Astrocyte (in vitro differentiated cells and primary cell): ENCODE data around the gene ABCA4. TPM values are rescaled to one million over a fixed set of nuclear protein-coding genes. Genes with fewer than 3 reads are reported as not detected.

Source experiments
- DNase-seq: peaks from one replicate; pipeline ENCODE4 v3.0.0-alpha.2; 2010; ENCODE audit warnings: low read depth
- FAIRE-seq: peaks from 2 replicates; lab custom pipeline; 2011; peaks lifted over from hg19 to GRCh38; lab: Jason Lieb, UNC
- H2AFZ ChIP-seq: 2 replicates; pipeline ENCODE4 v1.6.0; 2012; ENCODE audit warnings: low read depth, low read length, inconsistent platforms
- H3K27ac ChIP-seq: 2 replicates; pipeline ENCODE4 v1.5.1; 2011; ENCODE audit warnings: low read depth, low read length, inconsistent platforms
- H3K27me3 ChIP-seq: 2 replicates; pipeline ENCODE4 v1.6.0; 2011; ENCODE audit warnings: low read length, inconsistent platforms; ENCODE audit not compliant: insufficient read depth
- H3K36me3 ChIP-seq: 2 replicates; pipeline ENCODE4 v1.5.1; 2011; ENCODE audit warnings: low read length, inconsistent platforms; ENCODE audit not compliant: insufficient read depth
- H3K4me1 ChIP-seq: 2 replicates; pipeline ENCODE4 v1.5.1; 2011; ENCODE audit warnings: low read length, inconsistent platforms; ENCODE audit not compliant: insufficient read depth
- H3K4me2 ChIP-seq: 2 replicates; pipeline ENCODE4 v1.6.0; 2012; ENCODE audit warnings: low read length, inconsistent platforms
- H3K4me3 ChIP-seq: 2 replicates; pipeline ENCODE4 v1.5.1; 2011; ENCODE audit warnings: low read depth, mild to moderate bottlenecking, low read length, inconsistent platforms; ENCODE audit not compliant: insufficient read depth
- H3K79me2 ChIP-seq: 2 replicates; pipeline ENCODE4 v1.6.0; 2012; ENCODE audit warnings: mild to moderate bottlenecking, low read length, inconsistent platforms; ENCODE audit not compliant: insufficient read depth
- H3K9ac ChIP-seq: 2 replicates; pipeline ENCODE4 v1.6.0; 2012; ENCODE audit warnings: mild to moderate bottlenecking, low read length, inconsistent platforms
- H3K9me3 ChIP-seq: 2 replicates; pipeline ENCODE4 v1.5.1; 2012; ENCODE audit warnings: low read depth, mild to moderate bottlenecking, low read length, inconsistent platforms; ENCODE audit not compliant: insufficient read depth
- H4K20me1 ChIP-seq: 2 replicates; pipeline ENCODE4 v1.6.0; 2012; ENCODE audit warnings: low read length, inconsistent platforms; ENCODE audit not compliant: insufficient read depth
- H3K27ac Mint-ChIP-seq: one replicate; pipeline ENCODE4 v1.8.0; 2021; ENCODE audit warnings: mild to moderate bottlenecking, mixed read lengths; ENCODE audit not compliant: unreplicated experiment
- H3K27me3 Mint-ChIP-seq: one replicate; pipeline ENCODE4 v1.8.0; 2021; ENCODE audit warnings: low read depth, mixed read lengths; ENCODE audit not compliant: unreplicated experiment
- H3K36me3 Mint-ChIP-seq: one replicate; pipeline ENCODE4 v1.8.0; 2021; ENCODE audit warnings: low read depth, mixed read lengths; ENCODE audit not compliant: unreplicated experiment
- H3K4me1 Mint-ChIP-seq: one replicate; pipeline ENCODE4 v1.8.0; 2021; ENCODE audit warnings: low read depth, mixed read lengths; ENCODE audit not compliant: unreplicated experiment
- H3K4me3 Mint-ChIP-seq: one replicate; pipeline ENCODE4 v1.8.0; 2021; ENCODE audit warnings: mild to moderate bottlenecking, moderate library complexity, mixed read lengths; ENCODE audit not compliant: unreplicated experiment
- H3K9me3 Mint-ChIP-seq: one replicate; pipeline ENCODE4 v1.8.0; 2021; ENCODE audit warnings: mild to moderate bottlenecking, mixed read lengths; ENCODE audit not compliant: unreplicated experiment
- EZH2 ChIP-seq: IDR thresholded peaks from 2 replicates; pipeline ENCODE4 v1.6.1; 2012; ENCODE audit warnings: mild to moderate bottlenecking, low read length, inconsistent platforms; ENCODE audit not compliant: insufficient read depth
- total RNA-seq: library from RNA; stranded (reverse); gene quantifications from 2 replicates; pipeline ENCODE4 v1.2.1, GENCODE V29; 2021
- TF ChIP-seq, protein P1 (sequence below): IDR thresholded peaks from 2 replicates; pipeline ENCODE4 v1.5.1; 2011; ENCODE audit warnings: low read depth, mild to moderate bottlenecking, inconsistent platforms, low read length, moderate library complexity; ENCODE audit not compliant: insufficient read depth

Gene ABCA4
- total RNA-seq, 1 donor from 2014 or later = 0.20 TPM

DNA sequence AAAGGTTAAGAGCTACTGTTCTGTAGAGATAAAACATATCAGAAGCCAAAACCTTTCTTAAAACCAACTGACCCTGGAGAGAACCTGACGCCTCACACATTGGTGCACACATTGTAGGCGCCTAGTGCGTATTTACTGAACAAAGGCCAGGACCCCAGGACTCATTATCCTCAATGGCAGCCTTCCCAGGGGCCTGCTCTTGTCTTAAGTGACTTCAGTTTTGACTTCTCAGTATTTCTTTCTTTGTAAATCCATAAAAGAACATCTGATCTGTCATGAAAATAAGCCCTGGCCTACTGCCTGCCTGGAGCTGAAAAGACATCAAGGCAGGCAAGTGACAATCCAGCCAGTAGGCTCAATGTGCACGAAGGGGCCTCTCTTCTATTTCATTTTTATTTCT lies 27.6 kb downstream of the ABCA4 start:
- peak overlapping the region; percentile 97 for H3K27ac ChIP-seq
- H3K4me1 Mint-ChIP-seq = peaks cover 51% of the 10 kb centered on the region
- no peak for FAIRE-seq

DNA sequence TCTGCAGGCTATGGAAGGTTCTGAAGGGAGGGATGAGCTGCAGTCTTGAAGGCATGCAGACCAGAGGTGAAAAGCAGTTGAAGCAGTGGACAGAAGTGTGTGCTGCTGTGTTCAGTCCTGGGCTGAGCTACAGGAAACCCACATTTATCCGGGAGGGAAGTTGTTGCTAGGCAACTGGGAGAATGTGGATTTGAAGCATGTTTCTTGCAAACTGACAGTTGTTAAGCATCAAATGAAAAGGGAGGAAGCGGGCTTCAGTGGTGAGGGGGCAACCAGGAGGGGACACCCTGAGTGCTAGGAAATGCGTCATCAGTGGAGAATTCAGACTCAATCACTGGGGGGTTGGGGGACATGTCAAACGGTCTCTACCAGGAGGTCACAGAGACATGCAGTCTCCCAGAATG lies 28.7 kb downstream of the ABCA4 start:
- Histone ChIP-seq H3K4me3 (no peak overlapping the region), H3K36me3 (no peaks in the 10 kb centered on the region), H2AFZ (no peak overlapping the region), H4K20me1 (no peaks in the 10 kb centered on the region), H3K79me2 (no peaks in the 10 kb centered on the region), H3K27me3 (no peaks in the 10 kb centered on the region), H3K4me1 (peaks cover 55% of the 10 kb centered on the region), H3K4me2 (peak overlapping the region; percentile 38), H3K9me3 (no peaks in the 10 kb centered on the region), H3K9ac (peak overlapping the region; percentile 84), H3K27ac (peak overlapping the region; percentile 97)
- TF ChIP-seq, protein P1, sequence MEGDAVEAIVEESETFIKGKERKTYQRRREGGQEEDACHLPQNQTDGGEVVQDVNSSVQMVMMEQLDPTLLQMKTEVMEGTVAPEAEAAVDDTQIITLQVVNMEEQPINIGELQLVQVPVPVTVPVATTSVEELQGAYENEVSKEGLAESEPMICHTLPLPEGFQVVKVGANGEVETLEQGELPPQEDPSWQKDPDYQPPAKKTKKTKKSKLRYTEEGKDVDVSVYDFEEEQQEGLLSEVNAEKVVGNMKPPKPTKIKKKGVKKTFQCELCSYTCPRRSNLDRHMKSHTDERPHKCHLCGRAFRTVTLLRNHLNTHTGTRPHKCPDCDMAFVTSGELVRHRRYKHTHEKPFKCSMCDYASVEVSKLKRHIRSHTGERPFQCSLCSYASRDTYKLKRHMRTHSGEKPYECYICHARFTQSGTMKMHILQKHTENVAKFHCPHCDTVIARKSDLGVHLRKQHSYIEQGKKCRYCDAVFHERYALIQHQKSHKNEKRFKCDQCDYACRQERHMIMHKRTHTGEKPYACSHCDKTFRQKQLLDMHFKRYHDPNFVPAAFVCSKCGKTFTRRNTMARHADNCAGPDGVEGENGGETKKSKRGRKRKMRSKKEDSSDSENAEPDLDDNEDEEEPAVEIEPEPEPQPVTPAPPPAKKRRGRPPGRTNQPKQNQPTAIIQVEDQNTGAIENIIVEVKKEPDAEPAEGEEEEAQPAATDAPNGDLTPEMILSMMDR = no peak
- Mint-ChIP-seq H3K4me3 (no peak overlapping the region), H3K27me3 (no peaks in the 10 kb centered on the region), H3K9me3 (no peaks in the 10 kb centered on the region), H3K4me1 (peaks cover 51% of the 10 kb centered on the region), H3K27ac (peak overlapping the region; percentile 71), H3K36me3 (no peaks in the 10 kb centered on the region)
- FAIRE-seq (no peak), DNase-seq (peak; percentile 84)

More for the DNA sequence above, 27.6 kb downstream of the ABCA4 start:
- peak overlapping the region; percentile 84 for H3K9ac ChIP-seq
- H3K4me2 ChIP-seq = peak overlapping the region; percentile 77
- H4K20me1 ChIP-seq = no peaks in the 10 kb centered on the region
- Mint-ChIP-seq H3K36me3 (no peaks in the 10 kb centered on the region), H3K27ac (no peak overlapping the region), H3K27me3 (no peaks in the 10 kb centered on the region), H3K4me3 (no peak overlapping the region), H3K9me3 (no peaks in the 10 kb centered on the region)
- H3K27me3 ChIP-seq = no peaks in the 10 kb centered on the region
- DNase-seq = no peak
- no peaks in the 10 kb centered on the region for H3K9me3 ChIP-seq
- peaks cover 55% of the 10 kb centered on the region for H3K4me1 ChIP-seq
- no peaks in the 10 kb centered on the region for H3K36me3 ChIP-seq
- no peak for TF ChIP-seq EZH2
- TF ChIP-seq, protein P1 = no peak
- no peak overlapping the region for H3K4me3 ChIP-seq
- H3K79me2 ChIP-seq = no peaks in the 10 kb centered on the region
- H2AFZ ChIP-seq = no peak overlapping the region

DNA sequence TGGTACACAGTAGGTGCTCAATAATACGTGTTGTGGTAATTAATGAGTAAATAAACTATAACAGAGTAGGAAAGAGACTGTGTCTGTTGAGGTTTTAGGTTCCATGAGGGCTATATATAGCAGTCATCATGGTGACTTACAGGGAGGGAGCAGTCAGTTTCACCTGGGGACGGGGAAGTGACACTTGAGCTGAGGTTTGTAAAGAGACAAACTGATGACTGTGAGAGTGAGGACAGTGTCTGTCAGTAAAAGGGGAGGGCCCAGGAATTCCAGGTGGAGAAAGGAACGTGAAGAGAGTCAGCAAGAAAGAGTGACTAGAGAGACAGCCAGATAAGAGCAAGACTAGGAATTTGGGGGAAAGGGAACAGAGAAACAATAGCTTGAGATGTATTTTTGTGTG lies 30.2 kb downstream of the ABCA4 start:
- no peak overlapping the region for H3K27ac ChIP-seq
- peaks cover 43% of the 10 kb centered on the region for H3K4me1 Mint-ChIP-seq

More for the DNA sequence above, 30.2 kb downstream of the ABCA4 start:
- FAIRE-seq = no peak
- H3K4me1 ChIP-seq = peaks cover 42% of the 10 kb centered on the region
- TF ChIP-seq EZH2 = no peak
- TF ChIP-seq, protein P1 = no peak
- no peaks in the 10 kb centered on the region for H3K79me2 ChIP-seq
- Mint-ChIP-seq H3K36me3 (no peaks in the 10 kb centered on the region), H3K4me3 (no peak overlapping the region), H3K9me3 (no peaks in the 10 kb centered on the region), H3K27ac (peak overlapping the region; percentile 54), H3K27me3 (peaks cover 7% of the 10 kb centered on the region)
- no peak for DNase-seq
- H4K20me1 ChIP-seq = no peaks in the 10 kb centered on the region
- H3K36me3 ChIP-seq = no peaks in the 10 kb centered on the region
- H3K9me3 ChIP-seq = no peaks in the 10 kb centered on the region
- H3K4me3 ChIP-seq = no peak overlapping the region
- no peak overlapping the region for H3K4me2 ChIP-seq
- no peak overlapping the region for H3K9ac ChIP-seq
- H2AFZ ChIP-seq = no peak overlapping the region
- H3K27me3 ChIP-seq = no peaks in the 10 kb centered on the region
